CD14-positive monocyte (primary cell): ENCODE measurements around the gene NDUFB10. TPM values are rescaled to one million over a fixed set of nuclear protein-coding genes. Genes with fewer than 3 reads are reported as not detected.
A peak's percentile ranks its signal among the peaks of the same experiment; 100 is the strongest.

Source experiments
- DNase-seq, 3 donors: peaks; one replicate each; pipeline ENCODE4 v3.0.0-alpha.2; 2011 to 2022
- H2AFZ ChIP-seq: 2 replicates; pipeline ENCODE4 v1.6.0; 2012; ENCODE audit warnings: mild to moderate bottlenecking, low read depth, low read length, inconsistent platforms; ENCODE audit not compliant: insufficient read depth, poor library complexity, severe bottlenecking
- H3K27ac ChIP-seq, 2 donors: 1 replicate in 1 of 2; 2 replicates in 1 of 2; pipeline ENCODE4 v1.5.1; 2012 to 2013; ENCODE audit warnings: low read length in 2 of 2, control low read depth in 1 of 2, inconsistent platforms in 1 of 2, low read depth in 1 of 2, mild to moderate bottlenecking in 1 of 2
- H3K27me3 ChIP-seq, 2 donors: one replicate each; pipeline versions ENCODE4 v1.6.0 to v1.6.1; 2011 to 2013; ENCODE audit warnings: low read length in 2 of 2; ENCODE audit not compliant: control insufficient read depth in 2 of 2, insufficient read depth in 2 of 2
- H3K36me3 ChIP-seq, 2 donors: replicated peaks in 1 of 2; 1 replicate in 1 of 2; 2 replicates in 1 of 2; pipeline versions ENCODE4 v1.5.1 to v1.6.1; 2012 to 2013; ENCODE audit warnings: low read length in 2 of 2, control low read depth in 1 of 2, inconsistent platforms in 1 of 2, mild to moderate bottlenecking in 1 of 2; ENCODE audit not compliant: insufficient read depth in 2 of 2, control insufficient read depth in 1 of 2
- H3K4me1 ChIP-seq, 2 donors: 1 replicate in 1 of 2; 2 replicates in 1 of 2; pipeline versions ENCODE4 v1.5.1 to v1.6.1; 2012 to 2013; ENCODE audit warnings: low read length in 2 of 2, control low read depth in 1 of 2, inconsistent platforms in 1 of 2, mild to moderate bottlenecking in 1 of 2, moderate library complexity in 1 of 2; ENCODE audit not compliant: insufficient read depth in 2 of 2, control insufficient read depth in 1 of 2
- H3K4me2 ChIP-seq: replicated peaks from 2 replicates; pipeline ENCODE3; 2012; ENCODE audit warnings: low read length, moderate library complexity, mild to moderate bottlenecking; ENCODE audit not compliant: poor library complexity, severe bottlenecking; ENCODE audit errors: extremely low read depth
- H3K4me3 ChIP-seq, 3 experiments: fragments of 200-600 bp in 1 of 3; sonication (generic) in 1 of 3; replicated peaks in 1 of 3; 1 replicate in 2 of 3; 2 replicates in 1 of 3; pipeline ENCODE4 v1.5.1; 2011 to 2013; ENCODE audit warnings: low read length in 3 of 3, mild to moderate bottlenecking in 3 of 3, control low read depth in 2 of 3, low read depth in 2 of 3, inconsistent platforms in 1 of 3, moderate library complexity in 1 of 3
- H3K79me2 ChIP-seq: 2 replicates; pipeline ENCODE4 v1.6.0; 2012; ENCODE audit warnings: mild to moderate bottlenecking, control low read depth, inconsistent platforms, low read length, moderate library complexity; ENCODE audit not compliant: insufficient read depth
- H3K9ac ChIP-seq: 2 replicates; pipeline ENCODE4 v1.6.0; 2017; ENCODE audit warnings: low read length, mild to moderate bottlenecking; ENCODE audit not compliant: insufficient read depth, poor library complexity, severe bottlenecking
- H3K9me3 ChIP-seq, 2 donors: replicated peaks in 1 of 2; 1 replicate in 1 of 2; 2 replicates in 1 of 2; pipeline versions ENCODE4 v1.5.1 to v1.6.1; 2012 to 2013; ENCODE audit warnings: low read length in 2 of 2, control low read depth in 1 of 2; ENCODE audit not compliant: control insufficient read depth in 1 of 2, insufficient read depth in 1 of 2
- H4K20me1 ChIP-seq: 2 replicates; pipeline ENCODE4 v1.6.0; 2012; ENCODE audit warnings: mild to moderate bottlenecking, low read length, control low read depth, moderate library complexity; ENCODE audit not compliant: insufficient read depth
- H3K27ac Mint-ChIP-seq, 7 donors: one replicate each; pipeline ENCODE4 v1.8.0; 2020; ENCODE audit warnings: mild to moderate bottlenecking in 7 of 7, mixed read lengths in 7 of 7, moderate library complexity in 6 of 7, inconsistent platforms in 2 of 7
- H3K27me3 Mint-ChIP-seq, 3 donors: one replicate each; pipeline ENCODE4 v1.8.0; 2021 to 2022; ENCODE audit warnings: low read depth in 3 of 3, mild to moderate bottlenecking in 3 of 3, mixed read lengths in 3 of 3, moderate library complexity in 3 of 3, inconsistent platforms in 1 of 3
- H3K36me3 Mint-ChIP-seq, 2 donors: one replicate each; pipeline ENCODE4 v1.8.0; 2020; ENCODE audit warnings: mixed read lengths in 2 of 2, inconsistent platforms in 1 of 2, mild to moderate bottlenecking in 1 of 2
- H3K4me1 Mint-ChIP-seq: one replicate; pipeline ENCODE4 v1.8.0; 2020; ENCODE audit warnings: mild to moderate bottlenecking, mixed read lengths
- H3K4me3 Mint-ChIP-seq, 2 donors: one replicate each; pipeline ENCODE4 v1.8.0; 2020; ENCODE audit warnings: mild to moderate bottlenecking in 2 of 2, mixed read lengths in 2 of 2, moderate library complexity in 1 of 2
- H3K9me3 Mint-ChIP-seq, 7 donors: one replicate each; pipeline ENCODE4 v1.8.0; 2020 to 2022; ENCODE audit warnings: mixed read lengths in 7 of 7, mild to moderate bottlenecking in 6 of 7, moderate library complexity in 6 of 7, inconsistent platforms in 2 of 7
- CTCF ChIP-seq: fragments of 200-600 bp; IDR thresholded peaks from one replicate; pipeline ENCODE4 v1.8.0; 2022; ENCODE audit warnings: antibody characterized with exemption, mild to moderate bottlenecking
- WGBS: methylation state at CpG from one replicate; pipeline ENCODE4 v1.1.5; 2013; ENCODE audit warnings: missing lambda C conversion rate; ENCODE audit not compliant: insufficient coverage; 5-methylcytosine and 5-hydroxymethylcytosine counted together
- intact Hi-C, 2 donors: fragments of 100-400 bp; cut with micrococcal nuclease; formaldehyde crosslinking; loops; one replicate each; pipeline versions ENCODE4 v1.15.0 to v1.15.1; 2023
- polyA plus RNA-seq, 3 donors: library from polyadenylated mRNA; depleted of rRNA in 1 of 3; unstranded in 2 of 3; stranded (reverse) in 1 of 3; fragments of 300-500 nt in 2 of 3; fragments of >200 nt in 1 of 3; fragmentation: Illumina TruSeq in 2 of 3; gene quantifications; 1 replicate in 2 of 3; 2 replicates in 1 of 3; pipeline ENCODE4 v1.2.3, GENCODE V29; 2012 to 2021

Gene NDUFB10
- polyA plus RNA-seq, 3 donors = 121 to 215 (median 186) TPM

GRCh38 chr16:1992704-1993317 is 33.5 kb downstream of the NDUFB10 start:
- no peak overlapping the region for H3K4me2 ChIP-seq
- no peak overlapping the region for H3K9ac ChIP-seq
- whole genome bisulfite sequencing = 55% methylated on average over 50 of the region's 50 CpGs
- DNase-seq = no peak
- H3K27ac ChIP-seq = no peak overlapping the region
- no peak overlapping the region for H3K4me3 ChIP-seq
- peaks cover 33 to 49% (median 42%) of the 10 kb centered on the region in 3 donors for H3K27me3 Mint-ChIP-seq
- H3K79me2 ChIP-seq = no peaks in the 10 kb centered on the region
- peaks cover 14% of the 10 kb centered on the region for H3K4me1 Mint-ChIP-seq
- H3K4me3 Mint-ChIP-seq = no peak overlapping the region
- peaks cover 18% of the 10 kb centered on the region in 2 donors for H3K4me1 ChIP-seq
- peaks cover 17 to 26% of the 10 kb centered on the region in 2 donors for H3K36me3 Mint-ChIP-seq
- peaks cover 5 to 12% of the 10 kb centered on the region in 2 donors for H3K36me3 ChIP-seq
- peaks cover 7 to 8% of the 10 kb centered on the region in 2 donors for H3K9me3 ChIP-seq
- H3K27ac Mint-ChIP-seq = no peak overlapping the region
- peak overlapping the region; percentile 63 for H2AFZ ChIP-seq
- H3K27me3 ChIP-seq = peaks cover 20 to 33% of the 10 kb centered on the region in 2 donors
- intact Hi-C loops = loop anchor here in 1 of 2 donors (2.0 kb wide), 1 partner anchor 50 kb away; the partner anchor contains the start of gene MSRB1
- peaks cover 0 to 16% (median 11%) of the 10 kb centered on the region in 7 donors for H3K9me3 Mint-ChIP-seq
- no peak for TF ChIP-seq CTCF
- H4K20me1 ChIP-seq = peaks cover 2% of the 10 kb centered on the region

GRCh38 chr16:1993731-1994131 is 34.4 kb downstream of the NDUFB10 start:
- peaks cover 24 to 40% (median 33%) of the 10 kb centered on the region in 3 donors for H3K27me3 Mint-ChIP-seq
- Histone ChIP-seq H3K4me3 (no peak overlapping the region), H3K27ac (no peak overlapping the region), H2AFZ (no peak overlapping the region), H3K4me2 (no peak overlapping the region), H4K20me1 (peaks cover 2% of the 10 kb centered on the region), H3K9ac (no peak overlapping the region), H3K4me1 (peaks cover 18% of the 10 kb centered on the region in 2 donors), H3K79me2 (no peaks in the 10 kb centered on the region), H3K27me3 (peaks cover 20 to 25% of the 10 kb centered on the region in 2 donors), H3K36me3 (peaks cover 13 to 21% of the 10 kb centered on the region in 2 donors), H3K9me3 (peaks cover 6 to 8% of the 10 kb centered on the region in 2 donors)
- peak overlapping the region in 1 of 7 donors; percentile 30 for H3K27ac Mint-ChIP-seq
- no peak for TF ChIP-seq CTCF
- peaks cover 0 to 15% (median 11%) of the 10 kb centered on the region in 7 donors for H3K9me3 Mint-ChIP-seq
- peaks cover 24 to 31% of the 10 kb centered on the region in 2 donors for H3K36me3 Mint-ChIP-seq
- 100% methylated on average over 1 of the region's 2 CpGs for WGBS
- intact Hi-C loops = loop anchor here in 1 of 2 donors (2.0 kb wide), 1 partner anchor 51 kb away; the partner anchor contains the start of gene MSRB1
- peak in 1 of 3 donors; percentile 44 for DNase-seq
- H3K4me3 Mint-ChIP-seq = no peak overlapping the region
- peaks cover 14% of the 10 kb centered on the region for H3K4me1 Mint-ChIP-seq
